HEK293T (cell line): ENCODE data around the gene SMDT1.
"Not testable (repeated sequence)": the region's sequence is repeated elsewhere in the genome, so short reads cannot be mapped to it uniquely, and the experiment has no call there.

ENCODE experiments used
- CTCF ChIA-PET: fragments of 350-600 bp; formaldehyde crosslinking; extraction: SDS; loops from one replicate; lab custom pipeline; 2021; ENCODE audit warnings: antibody characterized with exemption, inconsistent platforms; lab: Yijun Ruan, JAX
- POLR2A ChIA-PET: fragments of 350-600 bp; formaldehyde crosslinking; extraction: SDS; loops from one replicate; lab custom pipeline; 2020; ENCODE audit warnings: antibody characterized with exemption, inconsistent platforms; lab: Yijun Ruan, JAX
- DNase-seq: peaks from one replicate; pipeline ENCODE4 v3.0.0; 2012; ENCODE audit warnings: mixed read lengths; ENCODE audit errors: extremely low spot score
- ARNT ChIP-seq: fragments of 450-650 bp; IDR thresholded peaks from 2 replicates; pipeline ENCODE4 v1.6.1; 2017; ENCODE audit warnings: mild to moderate bottlenecking
- BHLHE40 ChIP-seq: fragments of 450-650 bp; IDR thresholded peaks from 2 replicates; pipeline ENCODE4 v1.6.1; 2016; ENCODE audit warnings: mild to moderate bottlenecking, moderate library complexity, borderline replicate concordance
- CTBP1 ChIP-seq: fragments of 450-650 bp; IDR thresholded peaks from 2 replicates; pipeline ENCODE4 v1.6.1; 2016; ENCODE audit warnings: borderline replicate concordance
- ELF4 ChIP-seq: fragments of 450-650 bp; IDR thresholded peaks from 2 replicates; pipeline ENCODE4 v1.6.1; 2017; ENCODE audit warnings: antibody characterized with exemption
- FOXA1 ChIP-seq: fragments of 450-650 bp; IDR thresholded peaks from 2 replicates; pipeline ENCODE4 v1.6.1; 2016; ENCODE audit warnings: mild to moderate bottlenecking
- FOXK2 ChIP-seq: fragments of 450-650 bp; IDR thresholded peaks from 2 replicates; pipeline ENCODE4 v1.6.1; 2016; ENCODE audit warnings: mild to moderate bottlenecking
- FOXM1 ChIP-seq: fragments of 450-650 bp; IDR thresholded peaks from 2 replicates; pipeline ENCODE4 v1.6.1; 2017; ENCODE audit warnings: mild to moderate bottlenecking, borderline replicate concordance
- HDGF ChIP-seq: fragments of 450-650 bp; IDR thresholded peaks from 2 replicates; pipeline ENCODE4 v1.6.1; 2017; ENCODE audit warnings: antibody characterized with exemption, borderline replicate concordance
- L3MBTL2 ChIP-seq: fragments of 450-650 bp; conservative IDR thresholded peaks from 2 replicates; pipeline ENCODE4 v1.6.1; 2016; ENCODE audit warnings: mild to moderate bottlenecking
- LEF1 ChIP-seq: fragments of 450-650 bp; IDR thresholded peaks from 2 replicates; pipeline ENCODE4 v1.6.1; 2017; ENCODE audit warnings: mild to moderate bottlenecking, borderline replicate concordance
- NFRKB ChIP-seq: fragments of 450-650 bp; IDR thresholded peaks from 2 replicates; pipeline ENCODE4 v1.6.1; 2016; ENCODE audit warnings: mild to moderate bottlenecking, moderate library complexity
- PKNOX1 ChIP-seq: fragments of 450-650 bp; IDR thresholded peaks from 2 replicates; pipeline ENCODE4 v1.6.1; 2016
- SP1 ChIP-seq: fragments of 450-650 bp; IDR thresholded peaks from 2 replicates; pipeline ENCODE4 v1.6.1; 2017
- SUZ12 ChIP-seq: fragments of 450-650 bp; IDR thresholded peaks from 2 replicates; pipeline ENCODE4 v1.6.1; 2016; ENCODE audit warnings: mild to moderate bottlenecking
- TARDBP ChIP-seq: fragments of 450-650 bp; IDR thresholded peaks from 2 replicates; pipeline ENCODE4 v1.6.1; 2016
- ZNF384 ChIP-seq: fragments of 450-650 bp; IDR thresholded peaks from 2 replicates; pipeline ENCODE4 v1.6.1; 2016

SMDT1 gene

GRCh38 chr22:42067671-42068251 is 11.7 kb upstream of the SMDT1 start:
- DNase-seq, result no peak
- ChIA-PET CTCF (no interaction called here), POLR2A (no interaction called here)
- TF ChIP-seq ELF4 (no peak), SP1 (no peak), ZNF384 (no peak), SUZ12 (no peak), NFRKB (no peak), HDGF (no peak), CTBP1 (no peak), LEF1 (no peak), BHLHE40 (no peak), FOXK2 (no peak), PKNOX1 (no peak), FOXA1 (no peak), FOXM1 (no peak), ARNT (no peak), L3MBTL2 (no peak), TARDBP (no peak)

GRCh38 chr22:42068291-42068690 is 11.2 kb upstream of the SMDT1 start:
- ChIA-PET CTCF (no interaction called here), POLR2A (no interaction called here)
- DNase-seq, result no peak
- TF ChIP-seq LEF1 (no peak), PKNOX1 (no peak), FOXM1 (no peak), SP1 (no peak), FOXK2 (no peak), L3MBTL2 (no peak), ZNF384 (no peak), SUZ12 (no peak), CTBP1 (no peak), ARNT (no peak), ELF4 (no peak), HDGF (no peak), NFRKB (no peak), BHLHE40 (no peak), FOXA1 (no peak), TARDBP (no peak)

- DNase-seq, result peak; percentile 16
- POLR2A ChIA-PET, result interaction anchor here (0.7 to 3.5 kb wide), 9 partner anchors 9 to 123 kb away, joined by 3 to 53 read pairs (median 5); partner anchors contain the start of genes CENPM, NDUFA6 and SMDT1
- no peak for TF ChIP-seq FOXA1
- no peak; the same call in 1 of the 2 replicates for TF ChIP-seq L3MBTL2
- TF ChIP-seq TARDBP, result no peak
- CTCF ChIA-PET, result interaction anchor here (1.0 kb wide), 1 partner anchor 21 kb away, joined by 3 read pairs; the partner anchor contains the start of gene NDUFA6
Measured at GRCh38 chr22:42069801-42070516, 9.5 kb upstream of the SMDT1 start.

GRCh38 chr22:42070517-42071422 is 8.7 kb upstream of the SMDT1 start, which contains the start of gene NAGA:
NAGA (minus strand) TSS chr22:42070812; CDS start chr22:42070297, 515 bp downstream.
- TF ChIP-seq L3MBTL2 (peak; percentile 99), PKNOX1 (no peak), TARDBP (no peak), CTBP1 (no peak), SUZ12 (no peak), HDGF (peak; percentile 88), ZNF384 (no peak), FOXK2 (no peak), LEF1 (no peak)
- peak; percentile 93 for DNase-seq
- POLR2A ChIA-PET, result interaction anchor here (0.6 to 3.5 kb wide), 13 partner anchors 8 to 124 kb away, joined by 3 to 53 read pairs (median 4); partner anchors contain the start of genes CENPM, NDUFA6 and SMDT1
- CTCF ChIA-PET, result no interaction called here

- CTCF ChIA-PET, result interaction anchor here (0.6 kb wide), 1 partner anchor 65 kb away, joined by 3 read pairs; no protein-coding TSS in a partner anchor
- not testable (repeated sequence) for DNase-seq
- POLR2A ChIA-PET, result interaction anchor here (0.6 to 3.5 kb wide), 8 partner anchors 8 to 125 kb away, joined by 3 to 53 read pairs (median 4); partner anchors contain the start of genes CENPM, NDUFA6 and SMDT1
Measured at GRCh38 chr22:42071508-42071907, 8.0 kb upstream of the SMDT1 start.
